ENCODE data around the gene DLX1. TPM values are rescaled to one million over a fixed set of nuclear protein-coding genes. Genes with fewer than 3 reads are reported as not detected.

Gene DLX1
- total and polyA plus RNA-seq, 8 donors: 0.25 to 1.1 TPM; not detected in 6

DNA sequence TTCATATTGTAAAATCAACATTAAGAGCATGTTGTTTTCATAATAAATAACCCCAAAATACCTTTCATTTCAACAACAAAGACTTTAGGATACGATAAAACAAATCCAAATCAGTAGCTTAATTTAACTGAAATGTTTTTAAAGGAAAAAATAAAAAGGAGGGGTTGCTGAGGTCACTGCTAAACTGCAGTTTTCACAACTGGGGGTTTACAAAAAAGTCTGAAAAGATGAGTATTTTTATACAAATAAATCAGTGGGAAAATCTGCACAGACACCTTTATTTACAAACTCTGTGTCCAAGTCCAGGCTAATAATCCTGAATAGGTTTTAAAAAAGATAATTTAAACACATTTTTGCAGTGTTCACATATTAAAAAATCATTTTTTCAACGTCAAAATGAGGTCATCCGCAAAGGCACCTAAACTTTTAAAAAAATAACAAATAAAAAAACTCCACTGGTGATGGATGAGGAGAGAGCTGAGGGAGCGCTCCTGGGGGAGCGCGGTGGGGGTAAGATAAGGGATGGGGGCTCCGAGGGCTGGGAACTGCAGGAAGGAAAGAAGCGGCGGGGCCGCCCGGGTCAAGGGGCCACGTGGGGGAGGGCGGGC is 14.3 kb downstream of the DLX1 start:
- Histone ChIP-seq H3K4me1 (peaks cover 74 to 93% (median 82%) of the 10 kb centered on the region in 4 donors), H3K27ac (no peak overlapping the region), H3K9me3 (no peaks in the 10 kb centered on the region), H3K4me3 (peak overlapping the region in 3 of 4 donors; percentile 27 to 60 (median 41)), H3K27me3 (peaks cover 75 to 100% (median 100%) of the 10 kb centered on the region in 3 donors), H3K36me3 (no peaks in the 10 kb centered on the region)
- DNase-seq: no peak
- WGBS, 5 donors: 4 to 10% (median 7%) methylated on average over 13 of the region's 13 CpGs
- TF ChIP-seq EP300 (IDR thresholded peaks at IDR 0.05): no peak
- intact Hi-C loops (cut with DNase I; ENCODE audit: low total_unique reads): loop anchor here (10.0 kb wide), 2 partner anchors 285 to 395 kb away; no protein-coding TSS in a partner anchor

DNA sequence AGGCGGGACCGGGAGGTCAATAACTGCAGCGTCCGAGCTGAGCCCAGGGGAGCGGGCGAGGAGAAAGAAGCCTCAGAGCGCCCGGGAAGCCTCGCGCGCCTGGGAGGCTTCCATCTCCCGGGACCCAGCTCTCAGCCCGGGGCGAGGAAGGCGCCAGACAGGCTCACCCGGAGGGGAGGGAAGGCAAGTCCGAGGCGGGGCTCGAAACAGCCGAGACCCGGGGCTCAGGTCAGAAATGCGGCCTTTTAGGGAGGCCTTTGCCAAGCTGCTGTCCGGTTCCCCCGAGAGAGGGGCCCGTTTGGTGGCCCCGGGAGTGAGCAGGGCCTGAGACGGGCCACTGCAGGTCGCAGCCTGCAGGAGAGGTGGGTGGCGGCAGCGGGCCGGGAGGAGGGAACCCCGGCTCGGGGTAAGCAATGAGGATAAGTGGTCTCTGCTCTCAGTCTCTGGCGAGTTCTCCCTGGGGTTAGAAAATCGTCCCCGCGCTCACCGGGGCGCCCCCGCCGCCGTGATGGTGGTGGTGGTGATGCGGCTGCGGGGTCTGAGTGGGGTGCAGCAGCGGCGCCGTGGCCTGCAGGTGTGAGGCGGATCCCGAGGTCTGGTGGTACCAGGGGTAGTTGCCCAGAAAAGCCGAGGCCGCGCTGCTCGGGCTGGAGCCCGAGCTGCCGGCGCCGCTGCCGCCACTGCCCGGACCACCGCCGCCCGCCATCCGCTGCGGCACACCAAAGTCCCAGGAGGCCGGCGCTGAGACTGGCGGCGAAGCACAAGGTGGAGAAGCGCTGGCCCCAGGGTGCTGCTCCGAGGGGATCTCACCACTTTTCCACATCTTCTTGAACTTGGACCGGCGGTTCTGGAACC is 15.0 kb downstream of the DLX1 start:
- no peaks in the 10 kb centered on the region for H3K36me3 ChIP-seq
- WGBS, 5 donors: 5 to 8% (median 6%) methylated on average over 43 to 72 of the region's 72 CpGs
- H3K4me1 ChIP-seq: peaks cover 67 to 86% (median 75%) of the 10 kb centered on the region in 4 donors
- no peaks in the 10 kb centered on the region for H3K9me3 ChIP-seq
- H3K27me3 ChIP-seq: peaks cover 71 to 100% (median 100%) of the 10 kb centered on the region in 3 donors
- TF ChIP-seq EP300 (IDR thresholded peaks at IDR 0.05): no peak
- no peak for TF ChIP-seq POLR2A (IDR thresholded peaks at IDR 0.05)
- TF ChIP-seq POLR2AphosphoS5 (IDR thresholded peaks at IDR 0.05): no peak
- TF ChIP-seq, protein P1, sequence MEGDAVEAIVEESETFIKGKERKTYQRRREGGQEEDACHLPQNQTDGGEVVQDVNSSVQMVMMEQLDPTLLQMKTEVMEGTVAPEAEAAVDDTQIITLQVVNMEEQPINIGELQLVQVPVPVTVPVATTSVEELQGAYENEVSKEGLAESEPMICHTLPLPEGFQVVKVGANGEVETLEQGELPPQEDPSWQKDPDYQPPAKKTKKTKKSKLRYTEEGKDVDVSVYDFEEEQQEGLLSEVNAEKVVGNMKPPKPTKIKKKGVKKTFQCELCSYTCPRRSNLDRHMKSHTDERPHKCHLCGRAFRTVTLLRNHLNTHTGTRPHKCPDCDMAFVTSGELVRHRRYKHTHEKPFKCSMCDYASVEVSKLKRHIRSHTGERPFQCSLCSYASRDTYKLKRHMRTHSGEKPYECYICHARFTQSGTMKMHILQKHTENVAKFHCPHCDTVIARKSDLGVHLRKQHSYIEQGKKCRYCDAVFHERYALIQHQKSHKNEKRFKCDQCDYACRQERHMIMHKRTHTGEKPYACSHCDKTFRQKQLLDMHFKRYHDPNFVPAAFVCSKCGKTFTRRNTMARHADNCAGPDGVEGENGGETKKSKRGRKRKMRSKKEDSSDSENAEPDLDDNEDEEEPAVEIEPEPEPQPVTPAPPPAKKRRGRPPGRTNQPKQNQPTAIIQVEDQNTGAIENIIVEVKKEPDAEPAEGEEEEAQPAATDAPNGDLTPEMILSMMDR (IDR thresholded peaks at IDR 0.05): no peak
- H3K27ac ChIP-seq: no peak overlapping the region
- H3K4me3 ChIP-seq: peak overlapping the region in 2 of 4 donors; percentile 5 to 60
- intact Hi-C loops (cut with DNase I; ENCODE audit: low total_unique reads): loop anchor here (10.0 kb wide), 2 partner anchors 286 to 396 kb away; no protein-coding TSS in a partner anchor
- DNase-seq: peak in 1 of 2 donors; percentile 22

DNA sequence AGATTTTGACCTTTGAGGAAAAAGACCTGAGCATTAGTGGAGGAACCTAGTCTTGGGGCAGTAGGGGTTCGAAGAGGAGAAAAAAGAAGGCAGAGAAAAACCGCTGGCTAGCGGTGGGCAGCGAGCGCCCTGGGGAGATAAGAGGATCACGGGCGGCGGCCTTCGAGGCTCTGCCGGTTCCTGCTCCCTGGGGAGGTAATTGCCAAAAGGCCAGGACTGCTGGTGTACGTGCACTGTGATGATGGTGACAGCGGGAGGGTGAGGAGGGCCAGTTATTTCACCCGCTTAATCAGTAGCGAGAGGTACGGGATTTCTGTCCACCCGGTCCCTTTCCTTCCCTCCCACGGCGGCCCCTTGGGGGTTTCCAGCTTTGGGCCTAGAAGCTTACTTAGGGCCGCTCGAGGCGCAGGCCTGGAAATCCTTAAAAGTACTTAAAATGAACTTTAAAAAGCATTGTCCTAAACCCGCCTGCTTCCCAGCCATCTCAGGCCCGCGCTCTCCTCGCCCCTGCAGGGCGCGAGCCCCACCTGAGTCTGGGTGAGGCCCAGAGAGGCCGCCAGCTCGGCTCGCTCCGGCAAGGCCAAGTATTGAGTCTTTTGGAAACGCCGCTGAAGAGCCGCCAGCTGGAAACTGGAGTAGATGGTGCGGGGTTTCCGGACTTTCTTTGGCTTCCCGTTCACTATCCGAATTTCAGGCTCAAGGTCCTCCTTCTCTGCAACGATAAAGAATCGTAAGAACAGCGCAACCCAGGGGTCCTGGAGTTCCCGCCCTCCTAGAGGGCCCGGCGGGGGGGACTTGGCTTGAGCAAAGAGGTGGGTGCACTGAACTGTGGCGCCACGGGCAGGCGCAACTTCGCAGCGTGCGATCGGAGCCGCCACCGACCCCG is 15.9 kb downstream of the DLX1 start:
- intact Hi-C loops (cut with DNase I; ENCODE audit: low total_unique reads): loop anchor here (10.0 kb wide), 2 partner anchors 286 to 396 kb away; no protein-coding TSS in a partner anchor
- Histone ChIP-seq H3K9me3 (no peaks in the 10 kb centered on the region), H3K4me1 (peaks cover 66 to 86% (median 72%) of the 10 kb centered on the region in 4 donors), H3K27ac (no peak overlapping the region), H3K36me3 (no peaks in the 10 kb centered on the region), H3K27me3 (peaks cover 70 to 100% (median 100%) of the 10 kb centered on the region in 3 donors), H3K4me3 (peak overlapping the region in 2 of 4 donors; percentile 56 to 60)
- TF ChIP-seq POLR2A (IDR thresholded peaks at IDR 0.05): no peak
- no peak for TF ChIP-seq POLR2AphosphoS5 (IDR thresholded peaks at IDR 0.05)
- no peak for TF ChIP-seq EP300 (IDR thresholded peaks at IDR 0.05)
- TF ChIP-seq, protein P1 (IDR thresholded peaks at IDR 0.05): no peak
- WGBS, 5 donors: 6 to 9% (median 7%) methylated on average over 45 to 54 of the region's 54 CpGs
- peak in 1 of 2 donors; percentile 46 for DNase-seq

DNA sequence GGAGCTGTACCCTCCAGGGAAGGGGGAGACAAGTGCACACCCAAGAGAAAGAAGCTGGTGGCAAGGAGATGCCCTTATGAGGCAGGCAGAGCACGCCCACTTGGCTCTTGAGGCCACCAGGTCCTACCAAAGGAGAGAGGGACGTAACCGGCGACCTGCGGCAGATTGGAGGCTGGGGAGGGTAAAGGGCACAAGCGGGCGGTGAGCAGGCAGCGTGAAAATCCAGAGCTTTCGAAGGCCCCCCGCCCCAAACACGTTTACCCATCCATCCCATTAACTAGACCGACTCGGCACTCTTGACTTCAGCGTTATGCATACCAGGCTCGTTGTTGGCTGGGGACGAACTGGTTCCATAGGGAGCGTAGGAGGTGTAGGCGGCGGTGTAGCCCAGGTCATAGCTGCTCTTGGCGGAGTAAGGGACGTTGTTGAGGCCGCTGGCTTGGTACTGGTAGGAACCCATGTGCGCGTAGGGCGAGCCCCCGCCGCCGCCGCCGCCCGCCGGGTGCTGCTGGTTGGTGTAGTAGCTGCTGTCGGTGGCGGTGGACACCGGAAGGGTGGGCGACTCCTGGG is 16.6 kb downstream of the DLX1 start:
- H3K9me3 ChIP-seq: no peaks in the 10 kb centered on the region
- TF ChIP-seq POLR2AphosphoS5 (IDR thresholded peaks at IDR 0.05) (no peak), EP300 (IDR thresholded peaks at IDR 0.05) (no peak), POLR2A (IDR thresholded peaks at IDR 0.05) (no peak)
- TF ChIP-seq, protein P1 (IDR thresholded peaks at IDR 0.05): no peak
- no peaks in the 10 kb centered on the region for H3K36me3 ChIP-seq
- no peak overlapping the region for H3K27ac ChIP-seq
- WGBS, 5 donors: 3 to 6% (median 5%) methylated on average over 10 to 36 of the region's 36 CpGs
- DNase-seq: no peak
- peaks cover 67 to 100% (median 100%) of the 10 kb centered on the region in 3 donors for H3K27me3 ChIP-seq
- H3K4me3 ChIP-seq: peak overlapping the region; percentile 43 to 60 (median 54)
- intact Hi-C loops (cut with DNase I; ENCODE audit: low total_unique reads): loop anchor here (10.0 kb wide), 2 partner anchors 287 to 397 kb away; no protein-coding TSS in a partner anchor
- H3K4me1 ChIP-seq: peaks cover 64 to 86% (median 71%) of the 10 kb centered on the region in 4 donors

Measured in stomach (tissue), 9 donors.